HG03095 (cell line): ENCODE data around the gene USP25.

Source experiments
- ATAC-seq: cut with Tn5 transposase; IDR thresholded peaks from one replicate; pipeline ENCODE4 v1.9.1; 2021; ENCODE audit warnings: moderate library complexity; ENCODE audit not compliant: unreplicated experiment

The USP25 gene

DNA sequence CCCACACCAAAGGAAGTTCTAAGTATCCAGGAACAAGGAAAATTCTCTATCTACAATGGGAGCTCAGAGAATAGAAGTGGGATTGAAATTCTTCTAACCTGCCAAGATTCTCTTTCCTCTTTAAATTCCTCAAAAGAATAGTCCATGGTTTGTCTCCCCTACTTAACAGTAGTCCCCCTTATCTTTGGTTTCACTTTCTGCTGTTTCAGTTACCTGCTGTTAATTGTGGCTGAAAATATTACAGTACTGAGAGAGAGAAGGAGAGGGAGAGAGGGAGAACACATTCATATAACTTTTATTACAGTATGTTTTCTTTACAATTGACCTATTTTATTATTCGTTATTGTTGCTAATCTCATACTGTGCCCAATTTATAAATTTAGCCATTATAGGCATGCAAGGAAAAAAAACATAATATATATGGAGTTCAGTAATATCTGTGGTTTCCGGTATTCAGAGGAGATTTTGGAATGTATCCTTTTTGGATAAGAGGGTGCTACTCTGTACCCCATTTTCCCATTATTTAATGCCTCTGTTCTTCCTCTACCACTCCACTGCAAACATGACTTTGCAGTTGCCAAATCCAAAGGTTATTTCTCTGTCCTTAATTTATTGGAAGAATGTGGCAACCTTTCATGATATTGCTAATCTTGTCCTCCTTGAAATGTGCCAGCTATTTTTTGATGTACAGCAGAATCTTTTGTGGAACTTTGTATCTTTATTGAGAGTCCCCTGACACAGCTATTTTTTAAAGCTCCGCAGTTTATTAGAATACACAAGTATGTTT, 68.0 kb downstream of the USP25 start:
- no peak for ATAC-seq

DNA sequence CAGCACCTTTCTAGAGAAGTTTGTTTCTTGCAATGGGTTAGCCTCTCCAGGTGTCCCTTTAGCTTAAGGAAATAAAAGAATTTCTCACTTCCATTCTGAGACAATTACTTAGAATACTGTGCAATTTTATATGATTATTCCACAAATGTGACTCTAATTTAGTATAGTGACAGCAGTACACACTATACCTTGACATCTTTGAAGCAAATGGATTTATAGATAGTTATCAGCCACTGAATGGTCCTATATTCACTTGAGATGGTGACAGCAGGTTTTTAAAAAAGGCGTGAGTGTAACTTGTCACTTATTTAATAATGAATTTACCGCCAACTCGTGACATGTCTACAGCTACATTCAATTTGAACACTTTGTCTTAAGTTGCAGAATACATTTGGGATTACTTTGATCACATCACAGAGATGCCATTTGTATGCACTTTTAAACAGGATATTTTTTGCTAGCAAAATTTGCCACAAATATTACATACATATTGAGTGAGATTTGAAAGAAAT, 71.6 kb downstream of the USP25 start:
- no peak for ATAC-seq

DNA sequence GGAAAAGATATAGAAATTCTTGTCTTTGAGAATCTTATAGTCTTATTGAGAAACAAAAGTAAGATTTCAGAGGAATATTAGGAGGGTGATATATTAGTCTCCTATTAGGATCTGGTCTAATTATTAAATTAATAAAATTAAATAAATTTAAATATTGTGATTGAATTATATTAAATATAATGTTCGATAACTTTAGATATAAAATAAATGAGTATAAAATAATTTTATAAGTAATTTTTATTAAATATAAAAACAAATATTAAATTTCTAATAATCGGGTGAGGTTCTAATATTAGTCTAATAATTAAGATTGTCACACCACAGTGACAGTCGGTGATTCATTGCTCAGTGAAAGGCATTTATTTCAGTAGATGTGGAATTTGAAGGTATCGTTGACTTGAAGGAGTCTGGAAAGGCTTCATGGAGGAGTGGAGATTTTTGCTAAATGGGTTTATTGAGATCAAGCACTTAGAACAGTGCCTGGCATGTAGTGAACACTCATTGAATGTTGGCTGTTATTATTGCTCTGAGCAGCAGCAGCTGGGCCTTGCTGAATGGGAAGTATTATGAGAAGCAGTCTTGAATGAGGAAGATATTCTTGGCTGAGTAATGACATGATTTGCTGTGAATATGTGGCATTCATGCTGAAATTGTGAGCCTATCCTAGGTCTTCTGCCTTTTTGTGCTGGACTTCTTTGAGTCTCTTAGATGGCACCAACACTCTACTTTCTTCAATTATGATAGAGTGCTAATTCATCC, 74.6 kb downstream of the USP25 start:
- ATAC-seq, result no peak

DNA sequence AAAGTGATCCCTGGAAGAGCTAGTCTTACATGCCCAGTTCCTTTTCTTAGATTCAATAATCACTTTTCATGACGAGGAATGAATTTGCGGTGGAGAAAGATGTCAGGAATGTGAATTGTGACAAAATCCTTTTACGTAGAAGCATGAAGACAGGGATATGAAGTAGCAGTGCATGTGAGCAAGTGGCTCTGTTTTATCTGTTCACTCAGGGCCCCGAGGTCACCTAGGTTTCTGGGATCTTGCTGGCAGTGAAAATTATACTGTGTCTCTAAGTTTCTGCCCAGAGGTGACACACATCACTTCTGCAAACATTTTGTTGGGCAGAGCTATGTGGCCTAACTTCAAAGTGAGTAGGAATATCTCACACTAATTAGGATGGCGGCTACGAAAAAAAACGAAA, 79.3 kb downstream of the USP25 start:
- no peak for ATAC-seq

DNA sequence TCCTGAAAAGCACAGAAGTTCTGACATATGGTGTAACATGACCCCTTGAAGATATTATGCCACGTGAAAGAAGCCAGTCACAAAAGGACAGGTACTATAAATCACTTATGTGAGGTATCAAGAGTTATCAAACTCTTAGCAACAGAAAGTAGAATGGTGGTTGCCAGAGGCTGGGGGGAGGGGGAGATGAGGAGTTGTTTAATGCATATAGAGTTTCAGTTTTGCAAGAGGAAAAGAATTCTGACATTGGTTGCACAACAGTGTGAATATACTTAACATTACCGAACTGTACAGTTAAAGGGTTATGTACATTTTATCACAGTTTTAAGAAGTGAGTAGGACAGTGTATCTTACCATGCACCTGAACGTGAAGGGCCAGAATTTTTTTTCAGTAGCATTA, 80.0 kb downstream of the USP25 start:
- ATAC-seq, result no peak

DNA sequence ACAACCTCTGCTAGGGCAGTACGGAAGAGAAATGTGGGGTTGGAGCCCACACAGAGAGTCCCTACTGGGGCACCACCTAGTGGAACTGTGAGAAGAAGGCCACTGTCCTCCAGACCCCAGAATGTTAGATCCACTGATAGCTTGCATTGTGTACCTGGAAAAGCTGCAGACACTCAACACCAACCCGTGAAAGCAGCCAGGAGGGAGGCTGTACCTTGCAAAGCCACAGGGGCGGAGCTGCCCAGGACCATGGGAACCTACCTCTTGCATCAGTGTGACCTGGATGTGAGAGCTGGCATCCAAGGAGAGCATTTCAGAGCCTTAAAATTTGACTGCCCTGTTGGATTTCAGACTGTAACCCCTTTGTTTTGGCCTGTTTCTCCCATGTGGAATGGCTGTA, 85.5 kb downstream of the USP25 start:
- ATAC-seq, result no peak

DNA sequence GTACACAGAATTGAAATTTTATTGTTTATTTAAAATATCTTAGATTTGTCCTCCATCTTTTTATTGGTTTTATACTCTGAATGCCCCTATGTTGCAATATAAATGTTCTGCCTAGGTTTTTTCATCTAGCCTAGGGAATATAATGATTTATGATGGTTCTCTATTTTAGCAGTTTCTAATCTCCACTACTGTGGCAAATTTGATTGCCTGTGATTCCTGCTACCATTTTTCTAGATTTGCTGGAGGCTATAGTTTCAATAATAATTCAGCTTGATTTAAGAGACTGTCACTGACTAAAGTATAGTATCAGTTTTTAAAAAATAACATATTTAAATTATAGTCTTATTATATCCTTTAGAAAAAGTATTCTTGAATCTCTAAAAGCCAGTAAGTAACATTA, 90.5 kb downstream of the USP25 start:
- no peak for ATAC-seq

DNA sequence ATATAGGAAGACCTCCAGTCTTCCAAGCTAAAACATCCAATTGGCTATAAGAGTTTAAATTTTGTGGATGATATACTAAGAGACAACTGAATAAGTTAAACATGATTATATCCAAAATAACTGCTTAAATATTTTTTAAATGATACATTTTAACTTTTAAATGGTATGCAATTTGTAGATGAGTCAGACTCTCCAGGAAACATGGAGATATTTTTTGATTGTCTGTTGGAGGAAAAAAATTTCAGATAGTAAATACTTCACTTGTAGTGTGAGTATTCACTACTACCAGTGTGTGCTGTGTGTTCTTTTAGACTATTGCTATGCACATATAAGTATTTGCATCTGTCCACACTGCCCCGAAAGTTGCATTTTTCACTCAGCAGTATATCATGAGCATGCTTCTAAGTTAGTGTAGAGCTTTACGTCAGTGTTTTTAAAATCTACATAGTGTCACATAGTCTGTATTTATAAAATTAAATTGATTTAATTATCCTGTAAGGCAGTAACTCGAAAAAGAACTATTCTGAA, 91.1 kb downstream of the USP25 start:
- ATAC-seq, result no peak

DNA sequence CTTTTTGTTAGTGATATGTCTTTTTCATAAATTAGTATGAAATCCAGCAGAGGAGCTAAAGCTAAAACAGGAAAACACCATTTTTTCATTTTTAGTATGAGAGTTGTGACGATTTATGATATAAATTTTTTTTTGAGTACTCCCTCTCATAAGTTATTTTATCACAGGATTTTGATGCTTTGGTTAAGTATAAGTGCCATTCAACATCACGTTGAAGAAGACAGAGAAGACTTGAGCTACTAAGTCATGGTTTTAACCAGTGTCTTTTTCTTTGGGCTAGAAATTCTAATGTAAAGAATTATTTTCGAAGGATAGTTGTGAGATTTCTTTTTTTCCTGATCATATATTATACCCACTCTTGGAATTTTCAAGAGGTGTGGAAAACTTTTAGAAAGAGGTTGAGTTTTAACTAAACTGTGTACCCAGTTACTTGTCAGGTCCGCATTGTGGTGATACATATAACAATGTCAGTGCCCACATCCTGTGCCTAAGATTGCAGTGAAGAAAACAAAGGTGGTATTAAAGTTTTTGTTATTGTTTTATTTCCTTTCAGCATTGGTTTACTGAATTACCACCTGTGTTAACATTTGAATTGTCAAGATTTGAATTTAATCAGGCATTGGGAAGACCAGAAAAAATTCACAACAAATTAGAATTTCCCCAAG, 93.8 kb downstream of the USP25 start:
- no peak for ATAC-seq

DNA sequence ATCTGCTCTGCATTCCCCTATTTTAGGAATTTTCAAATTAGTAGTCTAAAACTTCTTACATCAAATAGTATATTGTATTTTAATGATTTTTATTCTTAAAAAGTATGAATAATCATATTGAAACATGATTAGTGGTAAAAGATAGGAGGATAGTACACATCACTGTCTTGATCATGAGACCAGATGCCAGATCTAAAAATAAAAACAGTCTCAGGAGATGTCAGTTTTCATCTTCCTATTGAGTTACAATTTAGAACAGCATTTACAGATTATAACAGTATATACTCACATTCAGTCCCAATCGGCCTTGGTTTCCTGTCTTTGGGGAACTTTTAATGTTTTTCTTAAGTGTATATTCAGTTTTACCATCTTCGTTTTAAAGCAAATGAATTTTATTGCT, 95.9 kb downstream of the USP25 start:
- no peak for ATAC-seq

DNA sequence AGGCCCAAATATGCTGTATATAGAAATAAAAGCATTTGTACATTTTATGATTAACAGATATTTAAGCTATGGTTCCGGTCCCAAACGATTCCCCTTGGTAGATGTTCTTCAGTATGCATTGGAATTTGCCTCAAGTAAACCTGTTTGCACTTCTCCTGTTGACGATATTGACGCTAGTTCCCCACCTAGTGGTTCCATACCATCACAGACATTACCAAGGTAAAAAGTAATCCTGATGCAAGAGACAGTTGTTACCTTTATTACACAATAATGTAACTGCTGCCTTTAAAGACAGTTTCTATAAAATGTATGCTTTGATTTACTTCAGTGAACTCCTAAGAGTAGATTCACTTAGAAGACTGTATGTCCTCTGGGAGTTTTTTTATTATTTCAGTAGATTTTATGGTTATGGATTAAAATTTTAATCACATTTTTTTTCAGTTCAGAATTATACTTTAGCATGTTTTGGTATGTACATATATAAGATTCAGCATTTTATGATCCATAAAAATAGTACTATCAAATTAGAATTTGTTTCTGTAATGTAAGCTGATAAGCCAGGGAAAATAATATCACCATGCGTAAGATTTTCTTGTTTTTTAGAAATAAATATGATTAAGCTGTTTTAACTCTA, 96.5 kb downstream of the USP25 start:
- ATAC-seq, result peak; percentile 63

DNA sequence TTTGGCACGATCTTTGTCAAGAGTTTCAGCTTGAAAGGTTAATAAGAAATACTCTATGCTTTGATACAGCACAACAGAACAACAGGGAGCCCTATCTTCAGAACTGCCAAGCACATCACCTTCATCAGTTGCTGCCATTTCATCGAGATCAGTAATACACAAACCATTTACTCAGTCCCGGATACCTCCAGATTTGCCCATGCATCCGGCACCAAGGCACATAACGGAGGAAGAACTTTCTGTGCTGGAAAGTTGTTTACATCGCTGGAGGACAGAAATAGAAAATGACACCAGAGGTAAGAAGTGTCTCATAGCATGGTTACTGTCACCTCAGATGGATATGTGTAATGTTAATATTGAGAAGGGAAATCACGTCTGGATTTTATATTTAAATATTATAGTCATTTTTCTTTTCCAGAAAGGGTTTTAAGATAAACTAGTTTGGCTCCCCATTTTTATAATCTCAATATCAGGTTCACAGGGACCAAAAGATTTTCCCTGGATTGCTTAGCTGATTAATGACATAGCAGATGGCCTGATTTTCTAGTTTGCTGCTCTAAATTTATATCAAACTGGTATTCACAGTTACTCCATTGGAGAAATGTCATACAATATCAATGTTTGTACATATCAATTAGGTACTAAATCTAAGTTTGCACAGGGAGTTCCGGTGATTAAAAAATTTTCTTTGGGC, 97.3 kb downstream of the USP25 start:
- ATAC-seq, result no peak

DNA sequence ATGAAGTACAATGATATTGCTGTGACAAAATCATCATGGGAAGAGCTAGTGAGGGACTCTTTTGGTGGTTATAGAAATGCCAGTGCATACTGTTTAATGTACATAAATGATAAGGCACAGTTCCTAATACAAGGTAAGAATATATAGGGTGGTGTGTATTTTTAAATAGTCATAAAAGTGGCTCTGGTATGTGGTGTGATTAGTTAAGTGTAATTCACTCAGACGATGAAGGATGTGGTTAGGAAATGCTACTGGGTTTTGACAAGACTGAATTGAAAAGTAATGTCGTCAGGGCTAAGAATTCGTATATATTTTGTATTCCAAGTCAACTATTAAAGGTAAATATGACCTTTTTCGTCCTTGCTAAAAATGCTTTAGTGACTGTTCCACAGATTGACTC, 101.7 kb downstream of the USP25 start:
- no peak for ATAC-seq

DNA sequence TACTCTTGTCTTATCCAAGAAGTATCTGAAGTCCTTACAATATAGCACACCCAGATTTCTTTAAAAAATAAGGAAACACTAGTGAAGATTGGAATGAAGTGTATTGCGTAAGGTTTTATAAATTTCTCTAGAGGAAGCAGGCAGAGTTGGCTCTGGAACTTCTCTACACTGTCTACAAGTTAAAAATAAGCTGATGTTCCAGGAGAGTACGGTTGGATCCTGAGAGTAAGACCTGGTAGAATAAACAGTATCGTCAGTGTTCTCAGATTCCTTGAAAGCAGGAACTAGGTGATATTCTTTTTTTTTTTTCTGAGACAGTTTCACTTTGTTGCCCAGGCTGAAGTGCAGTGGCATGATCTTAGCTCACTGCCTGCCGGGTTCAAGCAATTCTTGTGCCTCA, 107.9 kb downstream of the USP25 start:
- no peak for ATAC-seq

DNA sequence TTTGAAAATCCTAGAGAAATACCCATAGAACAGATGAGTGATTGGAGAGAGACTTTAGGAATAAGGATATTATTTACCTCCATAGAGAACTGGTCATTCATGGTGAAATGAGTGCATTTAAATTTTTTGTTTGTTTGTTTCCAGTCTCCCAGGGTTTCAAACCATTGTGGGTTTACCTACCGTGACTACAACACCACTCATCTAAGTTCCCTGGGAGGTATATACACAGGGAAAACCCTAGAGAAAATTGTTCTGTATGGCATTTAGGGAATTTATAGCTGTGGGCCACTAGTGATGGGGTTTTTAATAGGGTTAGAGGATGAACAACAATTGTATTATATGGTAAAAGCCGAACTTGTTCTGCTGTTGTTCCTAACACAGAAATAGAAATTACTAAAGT, 109.2 kb downstream of the USP25 start:
- no peak for ATAC-seq

DNA sequence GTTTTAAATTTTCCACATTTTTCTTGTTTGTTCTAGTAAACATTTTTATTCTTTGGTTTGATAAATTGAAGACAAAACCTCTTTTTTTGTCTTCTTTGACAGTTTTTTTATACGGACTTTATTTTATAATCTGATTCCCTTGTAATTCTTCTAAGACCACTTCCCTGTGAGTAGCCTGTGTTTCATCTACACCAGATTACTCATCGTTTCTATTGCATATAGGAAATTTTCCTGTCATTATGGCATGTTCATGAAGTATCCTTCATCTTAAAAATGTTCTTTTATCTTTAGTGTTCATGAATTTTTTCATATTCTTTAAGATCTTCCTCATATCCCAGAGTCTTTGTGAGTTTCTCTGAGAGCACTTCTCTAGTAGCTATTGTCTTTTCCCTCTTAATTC, 109.8 kb downstream of the USP25 start:
- ATAC-seq, result no peak

DNA sequence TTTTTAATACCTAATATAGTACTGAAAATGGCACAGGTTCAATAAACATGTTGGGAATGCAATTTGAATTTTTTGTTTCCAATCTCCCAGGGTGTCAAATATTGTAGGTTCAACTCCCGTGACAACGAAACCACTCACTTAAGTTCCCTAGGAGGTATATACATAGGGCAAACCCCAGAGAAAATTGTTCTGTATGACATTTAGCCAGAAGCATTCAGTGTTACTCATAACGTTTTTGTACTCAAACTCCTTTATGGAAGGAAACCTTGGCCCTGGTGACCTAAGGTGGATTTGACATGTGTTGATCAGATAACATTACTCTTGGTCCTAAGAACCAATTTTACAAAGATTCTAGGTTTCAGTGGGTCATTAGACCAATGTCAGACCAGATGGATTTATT, 110.6 kb downstream of the USP25 start:
- ATAC-seq, result no peak

DNA sequence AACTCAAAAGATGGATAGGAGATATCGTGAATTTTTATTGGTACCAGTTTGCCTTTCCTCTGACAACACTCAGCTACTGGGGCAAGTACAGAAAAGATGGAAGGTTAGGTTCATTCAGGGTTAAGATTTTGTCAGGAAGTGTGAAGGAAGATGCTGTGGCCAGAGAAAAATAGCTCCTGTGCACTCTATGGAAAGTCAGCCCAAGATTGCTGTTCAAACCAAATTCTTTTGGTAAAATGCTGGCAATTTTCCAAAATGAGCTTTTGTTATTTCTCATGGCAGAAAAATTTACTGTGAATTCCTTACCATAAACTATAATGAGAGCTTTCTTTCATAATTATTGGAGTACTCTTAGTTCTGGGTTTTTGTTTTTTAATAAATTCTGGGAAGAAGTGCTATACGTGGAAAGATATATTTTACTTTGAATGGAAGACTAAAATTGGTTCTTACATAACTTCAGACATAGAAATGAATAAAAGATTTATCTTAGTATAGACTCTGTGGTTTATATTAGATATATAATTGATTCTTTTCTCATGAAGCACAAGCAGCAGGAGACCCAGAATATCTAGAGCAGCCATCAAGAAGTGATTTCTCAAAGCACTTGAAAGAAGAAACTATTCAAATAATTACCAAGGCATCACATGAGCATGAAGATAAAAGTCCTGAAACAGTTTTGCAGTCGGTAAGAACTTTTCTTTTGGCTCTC, 112.2 kb downstream of the USP25 start:
- no peak for ATAC-seq

DNA sequence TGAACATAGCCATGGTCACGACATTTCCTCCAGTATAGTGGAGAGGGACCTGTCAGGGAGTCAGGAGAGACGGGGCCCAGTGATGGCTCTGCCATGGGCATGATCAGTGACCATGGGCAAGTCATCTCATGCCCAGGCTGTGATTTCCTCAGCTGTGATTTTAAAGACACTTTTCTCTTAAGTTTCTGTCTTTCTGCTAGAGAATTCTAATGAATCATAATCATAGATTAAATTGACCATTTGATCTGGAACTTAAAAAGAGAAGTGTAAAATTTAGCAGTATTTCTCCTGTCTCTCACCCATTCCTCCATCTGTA, 112.7 kb downstream of the USP25 start:
- no peak for ATAC-seq

DNA sequence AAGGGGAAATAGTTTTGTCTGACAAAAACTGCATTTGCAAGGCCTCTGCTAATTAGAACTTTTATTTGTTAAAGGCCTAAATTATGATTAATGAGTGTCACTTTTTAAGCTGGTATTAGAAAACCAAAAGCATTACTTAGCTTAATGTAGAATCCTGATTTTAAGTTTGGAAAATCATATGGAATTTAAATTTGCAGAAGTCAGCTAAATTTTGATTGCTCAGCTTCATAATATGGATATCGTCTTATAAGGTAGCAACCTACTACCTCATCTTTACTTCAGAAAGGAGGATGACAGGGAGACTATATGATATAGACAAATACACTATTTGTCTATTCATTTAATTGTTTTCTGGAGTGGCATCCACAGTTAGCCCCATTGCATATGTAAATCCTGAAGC, 114.0 kb downstream of the USP25 start:
- ATAC-seq, result no peak
